Measurements from ENCODE around the gene PPP4C. TPM values are rescaled to one million over a fixed set of nuclear protein-coding genes. Genes with fewer than 3 reads are reported as not detected.

The PPP4C gene
- total RNA-seq, 1 experiment from 2014 or later = 246 TPM

GRCh38 chr16:30054451-30054850 is 21.3 kb upstream of the PPP4C start:
- no peak overlapping the region for H2AFZ ChIP-seq
- no peaks in the 10 kb centered on the region for H3K9me2 ChIP-seq (ENCODE audit: insufficient read depth)
- DNase-seq = no peak
- CTCF ChIA-PET = interaction anchor here (1.0 to 1.4 kb wide), 2 partner anchors 11 to 22 kb away, joined by 4 to 7 read pairs; partner anchors contain the start of gene ALDOA
- no peaks in the 10 kb centered on the region for H3K9me3 ChIP-seq (ENCODE audit: insufficient read depth, low read depth)
- peak overlapping the region; percentile 95 for H3K4me2 ChIP-seq
- peaks cover 47% of the 10 kb centered on the region for H3F3A ChIP-seq (ENCODE audit: insufficient read depth, low read depth)
- no peaks in the 10 kb centered on the region for H3K27me3 ChIP-seq (ENCODE audit: insufficient read depth, low read depth)
- H3K27ac ChIP-seq = no peak overlapping the region
- H3K36me3 ChIP-seq (ENCODE audit: low read depth) = no peaks in the 10 kb centered on the region
- H4K20me1 ChIP-seq (ENCODE audit: insufficient read depth) = no peaks in the 10 kb centered on the region
- POLR2A ChIA-PET (ENCODE audit: unreplicated experiment) = interaction anchor here (0.6 to 0.9 kb wide), 2 partner anchors 10 to 1104 kb away, joined by 3 to 5 read pairs; no protein-coding TSS in a partner anchor
- peaks cover 6% of the 10 kb centered on the region for H3K79me2 ChIP-seq (ENCODE audit: low read depth)
- intact Hi-C loops (cut with micrococcal nuclease; ENCODE audit: unreplicated experiment) = loop anchor here (5.0 kb wide), 1 partner anchor 353 kb away; the partner anchor contains the start of gene ZNF771
- no peak overlapping the region for H3K4me3 ChIP-seq
- peaks cover 20% of the 10 kb centered on the region for H3K4me1 ChIP-seq (replicated peaks; ENCODE audit: insufficient read depth)
- TF ChIP-seq EZH2 (IDR thresholded peaks at IDR 0.05; ENCODE audit: low read depth) (no peak), CTCF (conservative IDR thresholded peaks at IDR 0.05) (no peak)
- no TSS peak for BruUV-seq (replicated peaks)

- TF ChIP-seq EZH2 (IDR thresholded peaks at IDR 0.05; ENCODE audit: low read depth) (no peak), CTCF (conservative IDR thresholded peaks at IDR 0.05) (peak; percentile 61)
- Histone ChIP-seq H3K9me3 (ENCODE audit: insufficient read depth, low read depth) (no peaks in the 10 kb centered on the region), H3K27me3 (ENCODE audit: insufficient read depth, low read depth) (no peaks in the 10 kb centered on the region), H3K36me3 (ENCODE audit: low read depth) (no peaks in the 10 kb centered on the region), H3F3A (ENCODE audit: insufficient read depth, low read depth) (peaks cover 52% of the 10 kb centered on the region), H3K27ac (no peak overlapping the region), H3K4me1 (replicated peaks; ENCODE audit: insufficient read depth) (peaks cover 22% of the 10 kb centered on the region), H3K9me2 (ENCODE audit: insufficient read depth) (no peaks in the 10 kb centered on the region), H4K20me1 (ENCODE audit: insufficient read depth) (no peaks in the 10 kb centered on the region), H3K4me2 (peak overlapping the region; percentile 95; the same call in 1 of the 2 replicates), H3K4me3 (no peak overlapping the region), H3K79me2 (ENCODE audit: low read depth) (peaks cover 6% of the 10 kb centered on the region), H2AFZ (no peak overlapping the region)
- peak; percentile 60 to 67 for DNase-seq
- BruUV-seq (replicated peaks) = no TSS peak
- ChIA-PET CTCF (interaction anchor here (1.0 to 1.4 kb wide), 3 partner anchors 10 to 23 kb away, joined by 3 to 7 read pairs (median 4); partner anchors contain the start of gene ALDOA), POLR2A (ENCODE audit: unreplicated experiment) (interaction anchor here (0.5 to 0.9 kb wide), 6 partner anchors 9 to 1206 kb away, joined by 3 to 19 read pairs (median 4); no protein-coding TSS in a partner anchor)
- intact Hi-C loops (cut with micrococcal nuclease; ENCODE audit: unreplicated experiment) = loop anchor here (5.0 kb wide), 1 partner anchor 352 kb away; the partner anchor contains the start of gene ZNF771
Observed at GRCh38 chr16:30054959-30055553, 20.7 kb upstream of the PPP4C start.

- Histone ChIP-seq H3K4me3 (no peak overlapping the region), H3K9me2 (ENCODE audit: insufficient read depth) (no peaks in the 10 kb centered on the region), H3K4me1 (replicated peaks; ENCODE audit: insufficient read depth) (peaks cover 39% of the 10 kb centered on the region), H3K79me2 (ENCODE audit: low read depth) (peaks cover 28% of the 10 kb centered on the region), H3K4me2 (peak overlapping the region; percentile 22), H3F3A (ENCODE audit: insufficient read depth, low read depth) (peaks cover 67% of the 10 kb centered on the region), H3K36me3 (ENCODE audit: low read depth) (no peaks in the 10 kb centered on the region), H2AFZ (no peak overlapping the region), H3K27ac (peak overlapping the region; percentile 9; the same call in 1 of the 2 replicates), H4K20me1 (ENCODE audit: insufficient read depth) (no peaks in the 10 kb centered on the region), H3K27me3 (ENCODE audit: insufficient read depth, low read depth) (no peaks in the 10 kb centered on the region), H3K9me3 (ENCODE audit: insufficient read depth, low read depth) (no peaks in the 10 kb centered on the region)
- no TSS peak for BruUV-seq (replicated peaks)
- TF ChIP-seq CTCF (conservative IDR thresholded peaks at IDR 0.05) (no peak), EZH2 (IDR thresholded peaks at IDR 0.05; ENCODE audit: low read depth) (no peak)
- CTCF ChIA-PET = no interaction called here
- no peak for DNase-seq
- intact Hi-C loops (cut with micrococcal nuclease; ENCODE audit: unreplicated experiment) = no loop called here
- POLR2A ChIA-PET (ENCODE audit: unreplicated experiment) = no interaction called here
Observed at GRCh38 chr16:30060346-30060745, 15.4 kb upstream of the PPP4C start.

All from PC-9 (cell line).